NCI-H2029 (cell line): ENCODE measurements around the gene APOL3.
"Not testable (repeated sequence)": the region's sequence is repeated elsewhere in the genome, so short reads cannot be mapped to it uniquely, and the experiment has no call there.

Source experiments
- DNase-seq: peaks from one replicate; lab custom pipeline; 2025; lab: John Stamatoyannopoulos, UW

APOL3 gene

DNA sequence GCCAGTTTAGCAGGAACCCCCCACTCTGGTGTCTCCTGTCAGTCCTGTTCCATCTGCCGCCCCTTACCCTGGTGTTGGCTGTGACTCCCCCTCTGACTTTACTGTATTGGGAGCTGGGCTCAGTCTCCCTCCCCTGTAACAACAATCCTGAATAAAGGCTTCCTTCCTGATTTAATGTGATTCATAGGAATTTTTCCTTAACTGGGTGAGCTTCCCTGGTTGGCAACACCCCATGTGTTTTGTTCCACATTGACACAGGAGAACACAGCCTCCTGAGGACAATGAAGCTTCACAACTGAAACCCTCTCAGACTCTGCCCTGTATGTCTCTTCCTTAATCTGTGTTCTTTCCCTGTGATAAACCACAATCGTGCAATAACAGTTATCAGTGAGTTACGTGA, 32.6 kb upstream of the APOL3 start:
- DNase-seq: no peak

DNA sequence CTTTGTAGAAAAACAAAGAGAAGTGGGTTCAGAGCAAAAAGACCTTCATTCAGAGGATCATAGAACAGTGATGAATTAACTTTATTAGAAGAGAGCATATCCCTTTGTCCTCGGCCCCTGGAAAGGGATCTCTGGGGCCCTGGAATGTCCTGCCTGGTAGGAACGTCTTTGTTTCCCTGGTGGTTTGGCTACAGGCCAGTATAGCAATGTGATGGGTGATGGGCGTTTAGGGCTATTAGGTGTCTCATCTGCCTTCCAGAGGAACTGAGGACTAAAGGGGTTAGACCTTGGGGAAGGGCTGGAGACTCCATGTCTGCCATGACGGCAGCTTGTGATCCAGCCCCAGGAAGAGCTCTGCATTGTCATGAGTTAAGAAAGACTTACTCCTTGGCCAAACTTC, 32.0 kb upstream of the APOL3 start:
- no peak for DNase-seq

DNA sequence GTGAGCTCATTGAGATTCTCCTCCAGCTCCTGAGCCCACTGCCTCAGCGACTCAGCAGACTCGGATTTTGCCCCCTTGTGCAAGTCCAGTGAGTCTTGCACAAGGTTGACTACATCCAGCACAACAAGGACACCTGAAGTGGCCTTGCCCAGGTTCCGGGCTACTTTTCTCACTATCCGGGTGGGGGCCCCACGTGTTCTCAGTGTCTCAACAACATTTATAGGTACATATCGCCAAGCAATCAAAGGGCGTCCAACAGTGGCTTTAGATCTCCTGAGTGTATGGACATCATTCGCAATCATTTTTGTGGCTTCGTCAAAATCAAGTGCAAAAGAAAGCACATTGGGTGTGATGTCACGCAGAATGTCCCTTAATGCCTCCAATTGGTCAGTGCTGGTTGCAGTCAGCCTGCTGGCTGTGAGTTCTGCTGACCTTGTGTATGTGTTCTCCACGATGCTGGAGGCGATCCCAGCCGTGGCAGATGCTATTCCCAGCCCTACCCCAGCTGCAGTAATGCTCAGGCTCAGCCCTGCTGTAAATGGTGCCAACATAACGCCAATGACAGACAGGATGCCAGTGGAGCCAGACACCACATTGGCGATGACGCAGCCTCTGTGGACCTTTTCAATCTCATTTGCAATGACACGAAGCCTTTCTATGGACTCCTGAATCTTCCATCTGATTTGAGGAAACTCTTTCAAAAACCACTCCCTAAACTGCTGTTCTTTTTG, 30.7 kb upstream of the APOL3 start:
- no peak for DNase-seq

DNA sequence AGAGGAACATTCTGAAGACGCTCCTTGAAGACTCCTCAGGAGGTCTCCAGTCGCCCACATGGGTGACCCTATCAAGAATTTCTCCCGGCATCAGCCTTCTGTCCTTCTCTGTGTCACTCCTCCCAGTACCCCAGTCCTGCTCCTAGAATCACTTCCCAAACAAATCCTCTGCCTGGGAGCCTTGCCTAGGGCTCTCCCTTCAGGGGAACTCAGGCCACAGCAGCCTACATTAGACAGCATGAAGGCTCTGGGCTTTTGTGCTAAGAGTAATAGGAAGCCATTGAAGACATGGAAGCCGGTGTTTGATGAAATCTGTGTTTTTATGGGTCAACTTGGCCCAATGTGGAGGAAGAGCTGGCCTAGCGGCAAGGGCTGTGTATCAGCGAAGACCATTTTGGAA, 27.3 kb upstream of the APOL3 start:
- DNase-seq: not testable (repeated sequence)

DNA sequence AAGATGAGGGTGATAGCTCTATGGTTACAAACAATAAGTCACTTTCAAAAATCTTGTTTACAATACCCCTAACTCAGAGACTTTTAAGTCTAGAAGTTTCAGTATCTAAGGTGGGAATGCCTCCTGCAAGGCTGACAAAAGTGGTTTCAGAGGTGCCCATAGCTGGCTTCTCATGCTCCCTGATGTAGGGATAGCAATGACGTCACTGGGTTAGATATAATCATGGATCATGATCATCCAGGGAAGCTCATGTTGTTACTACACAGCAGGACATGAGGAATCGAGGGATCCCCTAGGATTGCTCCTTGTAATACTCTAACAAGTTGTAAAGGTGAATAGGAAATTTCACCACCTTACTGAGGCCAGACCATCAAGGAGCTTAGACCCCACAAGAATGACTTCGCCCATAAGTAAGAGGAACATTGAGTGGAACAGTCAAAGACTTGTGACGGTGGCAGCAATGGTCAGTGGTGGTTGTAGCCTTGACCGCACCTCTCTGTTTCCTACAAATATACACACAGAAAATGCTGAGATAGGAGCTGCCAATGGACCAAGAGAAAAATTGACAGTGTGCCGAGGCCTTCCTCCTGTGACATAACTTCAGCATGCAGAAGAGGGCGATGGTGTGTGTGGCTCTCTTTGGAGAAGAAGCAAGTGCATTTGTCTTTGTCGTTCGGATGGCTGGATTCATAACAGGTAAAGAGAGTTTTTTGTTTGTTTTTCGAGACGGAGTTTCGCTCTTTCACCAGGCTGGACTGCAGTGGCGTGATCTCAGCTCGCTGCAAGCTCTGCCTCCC, 25.5 kb upstream of the APOL3 start:
- DNase-seq: no peak

DNA sequence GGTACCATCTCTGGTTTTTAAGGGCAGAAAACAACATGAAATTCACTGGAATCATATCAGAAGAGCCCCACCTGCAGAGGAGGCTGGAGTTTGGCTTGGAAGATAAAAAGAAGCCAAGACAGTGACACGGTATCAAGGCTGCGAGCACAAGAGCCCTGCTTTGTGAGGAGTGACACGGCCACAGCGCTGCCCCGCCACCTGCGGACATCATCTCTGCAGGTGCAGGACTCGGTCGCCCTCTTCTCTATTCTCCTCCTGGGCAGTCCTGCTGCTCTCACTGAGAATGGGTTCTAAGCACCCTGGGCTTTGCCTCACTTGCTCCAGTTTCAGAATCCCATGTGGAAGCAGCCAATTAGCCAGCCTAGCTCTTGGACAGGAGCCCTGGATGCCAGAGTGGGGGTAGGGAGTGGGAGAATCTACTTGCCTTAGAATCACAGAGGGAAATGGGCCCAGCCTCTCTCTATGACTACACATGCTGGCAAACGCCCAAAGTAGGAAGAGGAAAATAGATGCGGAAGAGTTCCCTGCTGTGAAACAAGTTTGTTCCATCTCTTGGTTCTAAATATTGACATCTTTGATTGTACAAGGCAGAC, 24.0 kb upstream of the APOL3 start:
- DNase-seq: no peak

DNA sequence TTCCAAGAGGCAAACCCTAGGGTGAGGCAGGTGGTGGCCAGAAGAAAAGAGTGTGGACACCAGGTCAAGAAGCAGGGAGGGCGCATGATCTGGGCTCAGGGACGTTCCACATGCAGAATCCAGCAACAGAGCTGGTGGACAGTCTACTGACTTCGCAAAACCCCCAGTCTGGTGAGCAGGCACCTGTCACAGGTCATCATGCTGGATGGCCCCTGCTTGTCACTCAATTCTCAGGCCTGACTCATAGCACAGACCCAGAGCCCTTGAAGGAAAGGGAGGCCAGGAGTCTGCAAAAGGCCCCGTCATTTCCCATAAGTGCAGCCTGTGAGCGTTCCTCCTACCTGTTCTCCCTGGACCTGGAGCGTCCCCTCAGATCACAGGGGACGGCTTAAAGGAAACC, 22.9 kb upstream of the APOL3 start:
- no peak for DNase-seq

DNA sequence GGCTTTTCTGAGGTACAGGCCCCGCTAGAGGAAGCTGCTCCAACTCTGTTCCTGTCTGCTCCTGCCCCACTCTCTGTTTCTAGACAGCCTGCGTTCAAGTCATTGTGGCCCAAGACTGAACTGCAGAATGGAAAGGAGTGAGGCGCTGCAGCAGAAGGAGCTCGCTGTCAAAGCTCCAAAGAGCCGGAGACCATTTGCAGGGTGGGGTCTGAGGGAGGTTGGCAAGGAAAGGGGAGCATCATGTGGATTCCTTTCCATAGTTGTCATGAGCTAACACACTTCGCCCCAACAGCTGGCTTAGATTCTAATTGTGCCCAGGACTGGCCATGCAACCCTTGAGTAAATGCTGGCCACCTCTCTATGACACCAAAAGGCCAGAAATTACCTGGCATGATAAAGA, 22.3 kb upstream of the APOL3 start:
- DNase-seq: no peak

DNA sequence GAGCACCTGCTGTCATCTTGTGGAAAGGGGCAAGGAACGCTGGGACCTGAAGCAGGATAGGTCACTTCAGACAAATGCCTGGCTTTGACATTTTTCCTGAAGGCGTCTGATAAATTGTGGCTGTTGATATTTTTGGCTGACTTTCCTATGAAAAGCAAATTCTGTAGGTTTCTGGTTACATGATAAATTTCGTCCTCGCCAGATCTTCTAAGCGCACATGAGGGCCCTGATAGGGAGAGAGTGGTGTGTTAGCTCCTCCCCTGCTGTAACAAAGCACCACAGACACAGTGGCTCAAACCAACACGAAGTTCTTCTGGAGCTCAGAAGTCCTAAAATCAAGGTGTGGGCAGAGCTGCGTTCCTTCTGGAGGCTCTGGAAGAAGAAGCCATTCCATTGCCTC, 21.5 kb upstream of the APOL3 start:
- DNase-seq: no peak

DNA sequence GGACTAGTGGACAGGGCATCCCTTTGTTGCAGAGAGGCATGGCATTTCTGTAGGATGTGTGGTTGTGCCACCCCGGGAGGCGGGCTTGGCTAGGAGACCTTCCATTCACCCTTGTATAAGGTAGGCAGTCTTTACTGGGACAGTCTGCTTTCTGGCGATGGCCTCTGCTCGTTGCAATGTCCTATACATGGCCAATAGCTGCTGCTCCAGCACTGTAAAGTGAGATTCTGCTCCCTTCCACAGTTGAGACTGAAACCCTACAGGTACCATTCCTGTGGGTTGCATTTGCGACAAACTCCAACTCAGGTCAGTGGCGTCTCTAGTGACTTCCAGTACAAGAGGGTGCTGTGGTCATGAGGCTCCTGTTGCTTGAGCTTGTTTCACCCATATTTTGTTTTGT, 20.4 kb upstream of the APOL3 start:
- no peak for DNase-seq

DNA sequence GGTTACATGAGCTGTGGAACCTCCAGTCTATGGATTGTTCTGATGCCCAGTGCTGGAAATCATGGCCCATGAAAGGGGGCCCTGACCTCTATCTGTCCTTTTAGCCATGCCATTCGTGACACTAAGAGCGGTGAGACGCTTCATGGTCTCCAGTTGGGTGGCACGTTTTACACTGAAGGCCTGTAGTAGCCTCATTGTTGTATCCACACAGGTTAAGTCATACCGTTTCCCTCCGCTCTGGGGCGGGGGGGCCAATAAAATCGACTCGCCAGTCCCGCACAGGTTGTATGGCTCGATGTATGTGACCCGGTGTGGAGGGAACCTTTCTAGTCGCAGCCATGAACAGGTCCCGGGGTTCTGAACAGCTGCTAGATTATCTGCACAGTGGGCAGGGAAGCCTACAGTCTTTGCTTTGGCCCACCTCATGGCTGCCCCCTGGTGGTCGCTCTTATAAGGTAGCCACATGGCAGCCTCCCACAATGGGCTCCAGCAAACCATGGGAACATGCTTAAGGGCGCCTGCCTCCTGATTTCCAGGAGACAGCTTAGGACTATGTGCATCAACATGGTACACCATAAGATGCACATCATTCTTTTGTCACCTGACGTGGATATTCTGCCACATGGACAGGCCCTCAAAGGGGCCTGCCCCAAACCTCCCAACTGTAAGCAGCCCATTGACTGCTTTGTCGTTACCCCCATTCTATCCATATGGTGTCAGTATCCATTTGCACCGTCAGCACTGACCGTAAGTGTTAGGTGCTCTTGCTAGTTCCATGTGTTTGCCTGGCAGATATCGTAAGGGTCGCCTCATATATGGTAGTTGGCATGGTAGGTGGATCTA, 19.7 kb upstream of the APOL3 start:
- DNase-seq: peak; percentile 29

DNA sequence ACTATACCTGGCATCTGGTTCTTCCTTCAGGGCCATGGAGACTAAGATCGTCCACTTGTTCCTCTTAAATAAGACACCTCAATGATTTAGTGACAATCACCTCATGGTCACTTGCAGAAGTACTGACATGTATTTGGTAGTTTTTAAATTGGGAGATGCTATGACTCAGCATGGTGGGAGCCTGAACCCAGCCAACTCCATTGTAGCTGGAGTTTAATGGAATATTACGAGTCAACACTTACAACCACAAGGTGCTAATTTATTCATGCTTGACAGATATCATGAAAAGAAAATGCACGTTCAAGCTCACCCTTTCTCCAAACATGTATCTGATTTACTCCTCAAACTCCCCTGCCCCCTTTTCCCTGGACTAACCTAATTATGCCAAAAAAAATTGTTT, 16.6 kb upstream of the APOL3 start:
- no peak for DNase-seq

DNA sequence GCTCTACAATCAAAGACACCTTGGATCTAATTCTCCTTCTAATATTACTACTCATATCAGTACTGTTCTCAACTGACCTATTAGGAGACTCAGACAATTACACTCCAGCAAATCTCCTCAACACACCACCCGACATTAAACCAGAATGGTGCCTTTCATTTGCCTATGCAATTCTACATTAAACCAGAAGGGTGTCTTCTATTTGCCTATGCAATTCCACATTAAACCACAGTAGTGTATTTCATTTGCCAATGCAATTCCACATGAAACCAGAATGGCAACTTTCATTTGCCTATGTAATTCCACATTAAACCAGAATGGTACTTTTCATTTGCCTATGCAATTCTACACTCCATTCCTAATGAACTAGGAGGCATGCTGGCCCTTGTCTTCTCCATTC, 15.3 kb upstream of the APOL3 start:
- no peak for DNase-seq

DNA sequence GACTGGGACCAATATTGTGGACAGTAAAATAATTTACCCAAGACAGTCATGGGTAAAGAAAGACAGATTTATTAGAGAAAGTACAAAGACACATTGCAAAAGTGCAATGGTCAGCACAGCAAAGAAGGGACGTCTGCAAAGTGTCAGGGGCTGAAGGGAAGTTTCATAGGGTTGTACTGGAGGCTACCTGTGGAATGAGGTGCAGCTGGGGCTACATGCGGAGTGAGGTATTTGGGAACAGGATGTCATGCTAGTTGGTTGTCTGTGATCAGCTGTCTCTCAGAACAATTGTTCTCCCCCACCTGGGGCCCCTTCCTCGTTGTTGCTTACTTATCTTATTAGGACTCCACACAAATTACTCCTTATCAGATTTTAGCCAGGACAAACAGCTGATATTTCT, 11.4 kb upstream of the APOL3 start:
- no peak for DNase-seq

DNA sequence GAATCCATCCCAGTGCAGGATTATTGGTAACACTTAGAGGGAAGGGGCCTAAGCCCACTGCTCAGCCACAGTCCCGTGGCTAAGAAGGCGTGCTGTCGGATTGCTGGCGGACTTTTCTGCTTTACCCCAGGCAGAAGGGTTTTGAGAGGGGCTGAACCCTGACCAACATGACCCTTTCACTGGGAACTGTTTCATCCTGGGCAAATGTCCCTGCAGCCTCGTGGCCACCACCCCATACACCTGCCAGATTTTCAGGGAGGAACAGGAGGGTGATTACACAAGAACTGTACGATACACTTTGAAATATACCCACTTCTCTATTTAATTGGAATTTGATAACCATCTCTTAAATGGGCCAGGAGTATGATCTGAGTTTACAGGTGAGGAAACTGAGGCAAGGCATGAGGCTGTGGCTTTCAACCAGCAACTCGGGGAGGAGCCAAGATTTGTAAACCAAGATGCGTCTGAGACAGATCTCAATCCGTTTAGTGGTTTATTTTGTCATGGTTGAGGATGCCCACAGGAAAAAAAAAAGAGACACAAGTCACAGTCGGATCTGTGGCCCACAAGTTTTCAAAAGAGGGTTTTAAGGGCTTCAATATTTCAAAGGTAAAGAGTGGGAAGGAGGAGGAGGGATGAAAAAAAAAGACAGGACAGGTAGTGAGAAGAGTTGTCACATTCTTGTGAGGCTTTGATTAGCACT, 6.1 kb upstream of the APOL3 start:
- DNase-seq: no peak

DNA sequence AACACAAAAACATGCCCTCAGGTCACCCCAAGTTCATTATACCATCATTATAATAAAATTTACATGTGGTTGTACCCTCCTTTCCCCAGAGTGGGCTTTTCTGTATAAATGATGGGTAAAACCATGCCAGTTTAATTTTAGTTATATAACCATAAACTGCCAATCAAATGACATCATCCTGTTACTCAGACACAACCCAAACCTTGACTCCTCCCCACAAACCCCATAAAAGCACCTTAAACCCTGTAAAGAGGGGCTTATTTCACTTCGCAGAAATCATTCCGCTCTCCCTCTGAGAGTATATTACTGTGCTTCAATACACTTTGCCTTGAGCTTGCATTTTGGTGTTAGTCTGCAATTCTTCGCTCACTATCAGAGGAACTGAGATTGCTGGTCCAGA, 5.5 kb upstream of the APOL3 start:
- DNase-seq: no peak

DNA sequence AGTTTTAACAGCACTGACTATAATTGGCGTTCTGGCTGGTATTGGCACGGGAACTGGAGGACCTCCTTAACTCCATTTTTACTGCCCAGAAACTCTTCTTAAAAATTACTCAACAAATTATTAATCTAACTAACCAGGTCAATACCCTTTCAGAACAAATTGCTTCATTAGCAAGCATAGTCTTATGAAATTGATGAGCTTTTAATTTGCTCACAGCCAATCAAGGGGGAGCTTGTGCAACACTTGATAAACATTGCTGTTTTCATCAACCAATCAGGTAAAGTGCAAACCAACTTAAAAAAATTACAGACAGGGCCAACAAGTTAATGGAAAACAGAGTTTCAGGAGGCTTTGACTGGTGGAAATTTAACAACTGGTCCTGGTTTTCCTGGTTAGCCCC, 4.6 kb upstream of the APOL3 start:
- DNase-seq: no peak

DNA sequence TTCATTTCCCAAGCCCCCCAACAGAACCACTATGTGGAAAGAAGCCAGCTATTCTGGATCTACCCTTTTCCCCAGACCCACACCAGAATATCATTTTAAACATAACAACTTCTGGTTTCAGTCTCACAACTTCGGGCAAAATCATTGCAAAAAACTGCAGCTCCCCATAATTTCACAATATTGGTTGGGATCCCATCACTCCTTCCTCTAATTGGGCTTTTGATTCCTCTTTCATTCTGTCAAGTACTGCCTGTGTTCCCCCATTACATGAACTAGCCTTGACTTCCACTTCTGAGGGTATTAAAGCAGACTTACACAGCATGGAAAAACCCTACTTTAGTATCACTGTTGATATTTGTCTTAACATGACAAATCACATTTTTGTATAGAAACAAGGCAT, 4.1 kb upstream of the APOL3 start:
- DNase-seq: no peak

DNA sequence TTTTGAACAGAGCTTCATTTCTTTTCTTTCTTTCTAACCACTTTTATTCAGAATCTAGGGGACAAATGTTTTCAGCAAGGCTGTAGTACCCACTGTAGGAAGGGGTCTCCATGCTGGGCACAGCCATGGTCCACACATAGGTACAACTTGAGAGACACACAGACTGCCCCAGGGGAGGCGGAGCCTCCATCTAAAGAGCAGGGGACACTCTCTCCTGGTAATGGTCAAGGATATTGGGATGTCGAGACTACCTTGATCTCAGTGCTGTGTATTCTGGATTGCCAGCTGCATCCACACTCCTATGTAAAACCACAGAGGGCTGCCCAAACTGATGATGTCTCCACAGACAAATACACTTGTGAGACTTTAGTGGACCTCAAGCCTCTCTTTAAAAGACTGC, 2.9 kb upstream of the APOL3 start:
- no peak for DNase-seq

DNA sequence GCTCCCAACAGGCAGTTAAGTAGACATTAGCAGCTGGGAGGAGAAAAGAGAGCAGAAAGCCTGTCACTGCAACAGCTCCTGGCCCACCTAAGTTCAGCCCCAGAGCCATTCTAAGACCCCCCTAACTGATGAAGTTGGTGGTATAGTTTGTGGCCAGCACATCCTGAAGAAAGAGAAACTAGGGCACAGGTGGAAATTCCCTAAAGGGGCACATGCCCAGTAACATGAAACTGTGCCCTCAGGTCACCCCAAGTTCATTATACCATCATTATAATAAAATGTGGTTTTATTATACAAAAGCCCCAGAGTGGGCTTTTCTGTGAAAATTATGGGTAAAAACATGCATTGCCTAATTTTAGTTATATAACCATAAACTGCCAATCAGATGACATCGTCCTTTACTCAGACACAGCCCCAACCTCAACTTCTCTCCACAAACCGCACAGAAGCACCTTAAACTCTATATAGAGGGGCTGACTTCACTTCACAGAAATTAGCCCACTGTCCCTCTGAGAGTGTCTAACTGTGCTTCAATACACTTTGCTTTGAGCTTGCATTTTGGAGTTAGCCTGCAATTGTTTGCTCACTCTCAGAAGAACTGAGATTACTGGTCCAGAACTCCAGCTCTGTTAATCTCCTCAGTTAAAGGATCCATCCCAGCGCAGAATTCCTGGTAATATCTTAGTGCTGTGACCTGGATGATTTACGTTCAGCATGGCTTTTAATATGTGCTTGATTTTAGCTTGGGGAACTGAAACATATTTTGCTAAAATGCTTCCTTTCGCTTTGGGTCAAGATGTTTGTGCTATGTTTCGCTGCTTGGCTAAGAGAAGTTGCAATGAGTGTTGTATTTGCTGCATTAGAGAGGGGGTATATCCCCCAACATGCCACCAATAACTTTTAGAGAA, 1.8 kb upstream of the APOL3 start:
- DNase-seq: no peak

DNA sequence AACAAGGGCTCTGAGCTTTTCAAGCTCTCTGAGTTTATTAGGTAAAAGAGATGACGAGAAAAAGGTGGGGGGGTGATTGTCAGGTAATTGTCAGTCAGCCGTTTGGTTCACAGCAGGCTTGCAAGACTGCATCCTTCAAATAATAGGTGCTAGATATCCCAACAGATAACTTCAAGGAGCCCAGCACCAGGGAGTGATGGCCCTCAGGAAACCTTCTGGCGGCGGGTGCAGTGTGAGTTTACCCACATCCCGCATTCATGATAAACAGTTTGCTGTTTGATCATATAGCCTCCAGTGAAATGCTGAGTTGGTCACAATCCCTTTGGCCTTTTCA, 1.2 kb upstream of the APOL3 start:
- not testable (repeated sequence) for DNase-seq
